ENCODE data around the gene PHLPP1.

PHLPP1 gene

GRCh38 chr18:63005306-63005705 is 290.0 kb downstream of the PHLPP1 start:
- no peak for TF ChIP-seq CTCF (IDR thresholded peaks at IDR 0.05; ENCODE audit: borderline replicate concordance, control extremely low read depth, extremely low read depth, insufficient read depth, missing control alignments)
- in situ Hi-C loops (cut with MboI; ENCODE audit: low sequenced_read_pairs, unreplicated experiment), result no loop called here
- peak; percentile 13 for DNase-seq (ENCODE audit: low spot score)

- in situ Hi-C loops (cut with MboI; ENCODE audit: low sequenced_read_pairs, unreplicated experiment), result no loop called here
- DNase-seq (ENCODE audit: low spot score), result no peak
- no peak for TF ChIP-seq CTCF (IDR thresholded peaks at IDR 0.05; ENCODE audit: borderline replicate concordance, control extremely low read depth, extremely low read depth, insufficient read depth, missing control alignments)
Measured at GRCh38 chr18:63007231-63007630, 291.9 kb downstream of the PHLPP1 start.

GRCh38 chr18:63016270-63016669 is 300.9 kb downstream of the PHLPP1 start:
- peak; percentile 76 for DNase-seq (ENCODE audit: low spot score)
- in situ Hi-C loops (cut with MboI; ENCODE audit: low sequenced_read_pairs, unreplicated experiment), result loop anchor here (5.0 to 10.0 kb wide), 3 partner anchors 59 to 429 kb away; no protein-coding TSS in a partner anchor
- TF ChIP-seq CTCF (IDR thresholded peaks at IDR 0.05; ENCODE audit: borderline replicate concordance, control extremely low read depth, extremely low read depth, insufficient read depth, missing control alignments), result peak; percentile 53

GRCh38 chr18:63017076-63017475 is 301.7 kb downstream of the PHLPP1 start:
- in situ Hi-C loops (cut with MboI; ENCODE audit: low sequenced_read_pairs, unreplicated experiment), result loop anchor here (5.0 to 10.0 kb wide), 3 partner anchors 58 to 428 kb away; no protein-coding TSS in a partner anchor
- TF ChIP-seq CTCF (IDR thresholded peaks at IDR 0.05; ENCODE audit: borderline replicate concordance, control extremely low read depth, extremely low read depth, insufficient read depth, missing control alignments), result no peak

GRCh38 chr18:63017977-63018376 is 302.6 kb downstream of the PHLPP1 start:
- no peak for TF ChIP-seq CTCF (IDR thresholded peaks at IDR 0.05; ENCODE audit: borderline replicate concordance, control extremely low read depth, extremely low read depth, insufficient read depth, missing control alignments)
- DNase-seq (ENCODE audit: low spot score), result no peak
- in situ Hi-C loops (cut with MboI; ENCODE audit: low sequenced_read_pairs, unreplicated experiment), result loop anchor here (5.0 to 10.0 kb wide), 3 partner anchors 57 to 427 kb away; no protein-coding TSS in a partner anchor

More at GRCh38 chr18:63017076-63017475, 301.7 kb downstream of the PHLPP1 start:
- no peak for DNase-seq (ENCODE audit: low spot score)

GRCh38 chr18:63022429-63023022 is 307.2 kb downstream of the PHLPP1 start:
- in situ Hi-C loops (cut with MboI; ENCODE audit: low sequenced_read_pairs, unreplicated experiment), result no loop called here

More at GRCh38 chr18:63022429-63023022, 307.2 kb downstream of the PHLPP1 start:
- DNase-seq (ENCODE audit: low spot score), result no peak
- no peak for TF ChIP-seq CTCF (IDR thresholded peaks at IDR 0.05; ENCODE audit: borderline replicate concordance, control extremely low read depth, extremely low read depth, insufficient read depth, missing control alignments)

Data from GM13976 (cell line).